ENCODE data around the gene IFT27.

IFT27 gene

DNA sequence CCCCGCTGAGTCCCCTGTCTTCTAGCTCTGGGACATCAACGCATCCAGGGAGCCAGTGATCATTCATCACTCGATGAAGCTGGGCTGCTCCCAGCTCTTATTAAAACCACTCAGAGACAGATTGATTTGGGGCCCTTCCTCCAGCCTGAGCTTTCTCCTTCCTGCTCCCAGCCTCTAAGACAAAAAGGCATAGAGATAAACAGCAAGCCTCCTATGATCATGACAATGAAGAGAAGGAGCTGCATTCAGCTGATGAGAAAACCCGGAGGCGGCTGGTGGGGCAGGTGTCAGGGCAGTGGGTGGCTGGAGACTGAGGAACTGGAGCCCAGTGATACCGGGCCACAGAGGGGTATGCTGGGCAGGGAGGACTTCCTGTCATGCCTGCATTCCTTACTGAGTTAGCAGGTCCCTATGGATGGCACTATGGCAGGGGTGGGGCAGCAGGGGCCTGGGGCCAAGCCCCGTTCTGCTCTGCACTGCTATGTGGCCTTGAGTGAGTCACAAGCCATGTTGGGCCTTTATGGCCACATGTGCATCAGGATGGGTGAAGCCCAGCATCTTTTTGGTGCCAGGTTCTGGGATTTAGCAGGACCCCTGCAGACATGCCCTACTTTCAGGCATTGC, 20.7 kb upstream of the IFT27 start:
- DNase-seq, result no peak

DNA sequence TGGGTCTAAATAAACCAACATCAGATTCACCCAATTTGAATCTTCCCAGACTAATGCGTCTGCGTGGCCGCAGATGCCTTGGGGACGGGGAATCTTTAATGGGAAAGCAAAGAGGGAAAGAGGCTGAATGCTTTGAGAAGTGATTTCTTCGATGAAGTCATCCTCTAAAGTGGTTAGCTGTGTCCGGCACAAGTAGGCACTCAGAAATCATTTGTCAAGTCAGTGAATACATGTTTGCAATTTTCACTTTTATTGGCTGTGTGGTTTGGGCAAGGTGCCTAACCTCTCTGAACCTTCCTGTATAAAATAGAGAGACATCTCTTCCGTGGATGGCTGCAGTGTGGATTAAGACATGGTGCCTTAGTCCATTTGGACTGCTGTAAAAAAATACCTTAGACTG, 19.7 kb upstream of the IFT27 start:
- no peak for DNase-seq

DNA sequence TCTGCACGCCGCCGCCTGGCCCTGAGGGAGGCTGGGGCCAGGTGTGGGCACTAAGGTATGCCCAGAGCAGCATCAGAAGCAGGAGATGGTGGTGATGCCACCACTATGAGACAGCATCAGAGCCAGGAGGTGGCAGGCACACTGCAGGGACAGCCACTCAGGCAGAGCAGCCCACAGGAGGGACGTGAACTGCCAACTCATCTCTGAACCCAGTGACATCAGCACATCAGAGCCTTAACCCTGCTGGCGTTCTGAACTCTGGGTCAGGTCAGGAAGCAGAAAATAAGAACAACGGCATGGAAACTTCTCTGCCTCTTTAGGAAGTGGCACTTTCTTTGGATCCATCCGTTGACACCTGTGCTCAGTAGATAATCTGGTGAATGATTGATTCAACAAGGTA, 14.7 kb upstream of the IFT27 start:
- no peak for DNase-seq

DNA sequence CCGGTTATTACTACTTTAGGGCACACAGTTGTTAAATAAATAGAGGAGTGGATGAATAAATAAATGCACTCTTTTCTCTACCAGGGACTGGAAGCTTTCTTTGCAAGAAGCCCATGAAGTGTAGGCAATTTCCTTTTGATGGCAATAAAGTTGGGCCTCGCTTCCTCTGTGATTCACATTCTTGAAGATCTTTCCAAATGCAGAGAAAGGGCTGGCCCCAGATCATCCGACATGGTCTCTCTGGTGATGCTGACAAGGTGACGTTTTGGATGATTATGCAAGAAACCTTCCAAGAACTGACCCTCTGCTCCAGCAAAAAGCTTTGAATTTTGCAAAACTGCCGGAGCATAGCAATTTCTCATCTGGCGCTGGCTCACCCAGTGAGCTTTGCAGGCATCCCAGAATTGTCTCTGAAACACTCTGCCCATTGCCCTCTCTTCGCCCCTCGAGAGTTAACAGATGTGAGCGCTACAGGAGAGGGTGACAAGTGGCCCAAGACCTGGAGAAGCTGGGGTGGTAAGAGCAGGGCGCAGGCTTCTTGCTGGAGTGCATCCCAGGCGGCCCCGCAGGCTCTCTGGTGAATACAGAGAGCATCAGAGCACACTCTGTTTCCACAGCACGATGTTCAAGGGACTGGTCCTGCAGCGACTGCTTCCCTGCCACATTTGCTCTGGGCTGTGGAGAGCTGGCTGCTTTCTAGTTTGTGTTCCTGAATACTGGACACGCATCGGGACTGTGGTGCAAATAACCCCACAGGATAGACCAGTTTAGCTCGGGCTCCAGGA, 11.5 kb upstream of the IFT27 start:
- no peak for DNase-seq

DNA sequence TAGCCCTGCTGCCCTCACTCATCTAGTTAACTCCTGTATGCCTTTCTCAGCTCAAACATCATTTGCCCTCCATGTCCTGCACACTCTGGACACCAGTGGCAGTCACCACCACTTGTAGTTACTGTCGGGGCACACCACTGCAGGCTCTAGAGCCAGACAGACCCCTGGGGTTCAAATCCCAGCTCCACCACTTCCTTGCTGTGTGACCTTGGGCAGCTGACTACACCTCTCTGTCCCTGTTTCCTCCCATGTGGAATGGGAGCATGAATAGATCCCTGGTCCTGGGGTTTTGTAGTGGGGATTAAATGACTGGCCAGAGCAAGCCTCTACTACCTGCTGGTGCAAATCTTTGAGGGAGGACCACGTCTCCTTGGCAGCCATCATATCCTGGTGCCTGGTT, 7.8 kb upstream of the IFT27 start:
- no peak for DNase-seq

DNA sequence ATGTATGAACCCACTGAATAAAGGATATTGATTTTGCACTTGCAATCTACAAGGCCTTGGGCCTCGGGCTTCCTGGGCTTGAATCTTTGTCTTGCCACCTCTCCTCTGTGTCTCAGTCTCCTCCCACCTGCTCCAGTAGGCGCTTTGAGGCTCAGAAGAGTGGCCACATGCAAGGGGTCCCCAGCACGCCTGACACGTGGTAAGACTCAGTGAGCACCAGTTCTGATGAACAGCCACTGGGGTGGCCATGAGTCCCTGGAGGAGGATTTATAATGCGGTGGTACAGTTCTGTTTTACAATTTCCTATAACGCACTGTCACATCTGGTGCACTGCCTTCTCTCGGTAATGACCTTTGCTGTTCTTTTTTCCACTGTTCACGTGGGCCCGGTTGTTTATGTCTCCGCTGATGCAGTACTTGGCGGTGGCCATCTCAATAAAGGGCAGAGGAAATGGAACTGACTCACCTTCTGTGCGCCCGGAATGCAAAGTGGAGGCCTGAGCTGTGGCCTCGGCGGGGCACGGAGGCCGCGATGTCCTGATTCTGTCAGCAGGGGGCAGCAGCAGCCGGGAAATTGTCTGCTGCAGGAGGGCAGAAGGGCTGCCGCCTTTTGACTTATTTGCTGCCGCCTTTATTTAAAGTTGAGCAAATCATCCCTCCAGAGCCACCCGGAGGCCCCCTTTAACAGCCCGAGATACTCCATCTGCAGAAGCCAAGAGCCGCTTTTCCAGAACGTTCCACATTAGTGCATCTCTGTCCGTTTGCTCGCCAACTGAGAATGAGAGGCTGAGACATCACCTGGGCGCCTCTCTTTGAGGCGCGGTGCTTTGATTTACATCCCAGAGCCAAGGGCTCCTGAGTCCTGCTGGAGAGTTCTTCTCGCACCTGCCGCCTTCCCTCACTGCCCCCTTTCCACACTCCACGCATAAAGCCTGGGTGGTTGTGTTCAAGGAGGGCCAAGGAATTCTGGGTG, 6.0 kb upstream of the IFT27 start:
- peak; percentile 47 for DNase-seq

DNA sequence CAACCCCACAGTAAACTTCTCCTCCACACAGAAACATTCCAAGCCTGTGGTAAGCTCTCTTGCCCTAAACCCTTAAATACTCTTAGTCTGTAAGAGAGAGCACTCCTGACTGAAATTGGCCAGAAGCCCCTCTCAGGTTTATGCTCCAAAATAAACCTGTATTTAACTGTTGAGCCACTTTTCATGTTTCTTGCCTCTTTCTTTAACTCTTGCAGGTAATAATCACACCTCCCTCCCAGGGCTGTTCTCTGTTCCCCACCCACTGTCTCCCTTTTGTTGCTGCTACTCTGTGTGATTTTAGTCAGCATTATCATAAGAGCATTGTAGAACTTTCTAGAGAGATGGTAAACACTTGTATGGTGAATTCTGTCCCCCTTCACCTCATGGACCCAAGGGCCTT, 2.1 kb upstream of the IFT27 start:
- no peak for DNase-seq

DNA sequence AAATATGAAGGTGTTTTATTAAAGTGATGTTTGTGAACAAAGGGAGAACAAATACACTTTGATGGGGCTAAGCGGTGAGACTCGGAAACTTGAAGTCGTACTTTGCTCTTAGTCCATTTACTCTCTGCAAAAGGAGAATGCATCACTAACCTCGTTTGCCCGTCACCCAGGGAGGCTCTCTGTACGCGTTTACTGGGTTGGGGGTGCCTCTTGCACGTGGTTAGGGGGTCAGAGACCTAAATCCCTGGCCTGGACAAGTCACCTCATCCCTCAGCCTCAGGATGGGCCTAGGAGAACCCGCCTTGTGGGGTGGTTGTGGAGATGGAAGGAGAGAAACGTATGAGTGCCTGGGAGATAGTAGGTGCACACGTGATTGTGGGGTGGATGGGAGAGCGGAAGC, 803 bp upstream of the IFT27 start:
- no peak for DNase-seq

DNA sequence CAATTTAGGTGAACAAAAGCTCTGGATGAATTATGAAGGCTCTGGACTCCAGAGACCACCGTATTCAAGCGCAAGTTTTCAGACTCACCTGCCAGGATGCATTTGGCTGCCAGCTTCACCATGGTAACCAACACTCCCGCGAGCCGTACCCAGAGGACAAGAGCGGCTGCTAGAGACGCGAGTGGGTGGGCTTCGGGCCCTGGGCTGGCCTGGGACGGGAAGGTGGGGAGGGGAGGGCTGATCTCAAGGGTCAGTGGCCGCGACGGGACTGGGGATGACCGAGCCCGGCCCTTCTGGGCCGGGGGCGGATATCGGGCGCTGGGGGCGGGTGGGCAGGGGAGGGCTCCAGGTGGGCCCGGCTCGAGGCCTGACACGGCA, 344 bp downstream of the IFT27 start:
- peak; percentile 17 for DNase-seq

DNA sequence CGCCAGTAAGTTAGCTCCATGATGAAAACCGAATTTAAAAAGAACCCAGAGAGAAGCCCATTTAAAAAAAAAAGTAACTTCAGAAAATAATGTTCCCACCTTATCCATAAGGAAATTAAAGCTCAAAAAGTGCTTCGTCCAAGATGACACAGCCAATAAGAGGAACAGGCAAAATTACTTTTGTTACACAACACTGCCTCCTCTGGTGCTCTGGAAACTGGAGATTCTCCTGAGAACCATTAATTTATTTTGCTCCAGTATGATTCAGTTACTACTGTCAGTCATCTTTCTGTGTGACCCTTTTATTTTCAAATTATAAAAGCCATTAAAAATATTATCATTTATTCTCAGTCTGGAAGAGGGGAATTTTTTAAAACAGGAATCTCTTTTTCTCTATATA, 2.0 kb downstream of the IFT27 start:
- DNase-seq, result peak; percentile 30

DNA sequence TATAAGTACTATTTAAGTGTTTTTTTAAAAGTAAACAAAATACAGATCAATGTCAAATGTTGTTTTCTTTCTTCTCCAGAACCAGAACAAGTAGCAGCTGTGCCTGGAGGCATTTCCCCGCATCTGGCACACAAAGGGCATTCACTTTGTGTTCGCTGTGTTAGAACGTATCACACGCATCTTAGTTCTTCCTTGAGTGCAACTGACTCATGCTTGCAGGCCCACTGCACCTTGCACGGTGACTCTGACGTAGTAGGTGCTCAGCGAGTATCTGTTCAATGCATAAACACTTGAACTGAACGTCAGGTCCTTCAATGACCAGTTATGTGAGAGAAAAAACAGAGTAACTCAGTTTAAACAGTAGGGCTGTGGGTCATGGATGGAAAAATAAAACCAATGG, 3.5 kb downstream of the IFT27 start:
- no peak for DNase-seq

DNA sequence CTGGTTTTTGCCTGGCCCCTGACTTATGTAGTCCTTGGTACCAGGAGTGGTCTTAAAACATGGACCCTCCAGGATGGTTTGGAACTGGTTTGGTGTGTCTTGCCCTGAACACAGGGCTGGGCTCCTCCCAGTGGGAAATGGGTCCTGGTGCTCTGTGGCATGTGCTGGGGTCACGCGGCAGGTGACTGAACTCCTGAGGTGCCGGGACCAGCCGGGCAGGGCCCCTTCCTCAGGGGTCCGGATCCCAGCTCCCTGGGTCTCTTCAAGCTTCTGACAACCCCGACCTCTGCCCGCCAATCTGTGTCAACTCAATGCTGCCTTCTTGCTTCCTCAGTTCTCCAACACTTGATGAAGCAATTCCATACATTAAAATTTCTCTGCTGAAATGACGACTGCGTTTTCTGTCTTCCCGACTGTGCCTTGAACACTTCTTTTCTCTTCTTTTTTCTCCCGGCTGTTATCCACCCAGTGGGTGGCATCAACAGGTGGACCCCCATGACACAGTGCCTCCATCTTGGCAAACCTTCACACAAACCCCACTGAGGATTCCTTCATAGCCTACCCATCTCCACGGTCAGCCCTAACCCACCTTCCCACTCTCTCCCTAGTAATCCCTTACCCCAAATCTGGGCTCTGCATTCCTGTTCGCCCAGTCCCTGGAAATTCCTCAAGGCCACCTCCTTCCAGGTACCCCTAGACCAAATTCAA, 4.4 kb downstream of the IFT27 start:
- DNase-seq, result no peak

DNA sequence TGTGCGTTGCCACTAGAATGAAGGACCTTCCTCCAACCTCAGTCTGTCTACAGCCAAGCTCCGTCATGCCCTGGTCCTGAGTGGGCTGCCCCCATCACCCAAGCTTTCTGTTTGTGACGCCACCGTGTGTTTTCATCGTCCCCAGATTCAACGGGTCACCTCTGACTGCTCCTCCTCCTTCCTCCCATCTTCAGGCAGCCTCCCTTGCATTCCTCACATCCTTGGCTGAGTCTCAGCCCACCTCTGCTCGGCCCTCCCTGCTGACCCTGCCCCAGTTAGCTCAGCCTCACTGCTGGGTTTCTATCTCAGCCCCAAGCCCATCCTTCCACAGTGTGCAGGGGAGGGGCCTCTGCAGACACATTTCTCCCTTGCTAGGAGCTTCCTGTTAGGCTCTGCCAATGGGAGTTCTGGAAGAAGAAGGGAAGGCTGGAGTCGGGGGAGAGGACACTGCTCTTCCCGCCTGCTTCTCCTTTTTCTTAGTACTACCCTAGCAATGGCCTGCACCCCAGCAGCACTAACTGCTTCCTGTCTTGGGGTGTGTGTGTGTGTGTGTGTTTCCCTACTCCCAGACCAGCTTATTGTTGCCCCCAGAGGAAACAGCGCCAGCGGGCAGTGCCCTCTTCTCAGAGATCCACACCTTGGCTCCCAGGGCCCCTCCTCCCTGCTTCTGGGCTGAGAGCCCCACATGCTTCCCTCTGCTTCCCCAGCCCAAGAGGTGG, 5.2 kb downstream of the IFT27 start:
- DNase-seq, result no peak

DNA sequence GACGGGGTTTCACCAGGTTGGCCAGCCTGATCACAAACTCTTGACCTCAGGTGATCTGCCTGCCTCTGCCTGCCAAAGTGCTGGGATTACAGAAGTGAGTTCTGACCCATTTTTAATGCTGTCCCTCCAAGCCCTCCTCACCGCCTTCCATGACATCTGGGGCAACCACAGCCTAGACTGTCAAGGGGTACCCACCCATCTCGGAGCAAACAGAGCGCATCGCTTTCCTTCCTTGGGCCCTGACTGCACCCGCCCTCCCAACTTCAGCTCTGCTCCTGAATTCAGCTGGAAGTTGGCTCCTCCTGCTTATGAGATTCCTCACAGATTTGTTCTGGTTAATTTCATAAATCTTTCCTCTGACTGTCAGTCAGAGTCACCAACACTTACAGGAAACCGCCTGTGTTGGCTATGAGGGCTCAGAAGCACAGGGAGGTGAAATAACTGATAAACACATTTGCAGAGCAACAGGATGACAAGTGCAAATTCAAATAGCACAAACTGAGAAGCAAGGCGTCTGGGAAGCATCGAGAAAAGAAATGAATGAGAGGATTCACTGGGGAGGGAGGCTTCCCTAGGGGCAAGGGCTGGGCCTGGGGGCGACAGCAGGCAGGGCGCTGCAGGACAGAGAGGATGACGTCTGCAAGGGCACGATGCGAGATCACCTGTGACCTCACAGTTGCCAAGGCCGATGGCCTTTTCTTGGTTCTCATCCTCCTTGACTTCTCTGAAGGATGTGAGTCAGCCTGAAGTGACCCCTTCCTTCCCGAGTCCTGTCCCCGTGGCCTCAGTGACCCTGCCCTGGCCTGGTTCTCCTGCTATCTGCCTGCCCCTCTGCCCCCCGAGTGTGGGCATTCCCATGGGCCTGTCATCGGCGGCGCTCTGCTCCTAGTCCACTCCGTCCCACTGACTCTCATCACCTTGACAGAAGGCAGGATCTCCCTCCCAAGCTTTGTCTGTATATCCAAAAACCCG, 6.1 kb downstream of the IFT27 start:
- DNase-seq, result no peak

DNA sequence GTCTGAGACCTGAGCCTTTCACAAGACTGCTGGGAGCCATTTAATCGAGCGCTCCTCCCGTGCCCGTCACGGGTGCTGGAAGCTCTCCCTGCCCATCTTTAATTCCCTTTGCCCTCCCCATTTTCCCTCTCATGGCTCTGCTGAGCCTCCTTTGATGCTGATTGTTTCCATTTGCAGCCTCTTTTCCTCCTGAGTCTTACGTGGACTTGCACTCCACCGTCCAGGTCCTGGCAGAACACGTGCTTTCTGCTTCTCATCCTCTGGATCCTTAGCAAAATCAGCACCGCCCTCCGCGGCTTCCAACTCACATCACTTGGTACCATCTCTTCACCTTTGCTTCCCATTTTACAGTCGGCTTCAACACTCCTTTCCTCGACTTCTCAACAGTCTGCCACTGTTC, 7.3 kb downstream of the IFT27 start:
- DNase-seq, result no peak

DNA sequence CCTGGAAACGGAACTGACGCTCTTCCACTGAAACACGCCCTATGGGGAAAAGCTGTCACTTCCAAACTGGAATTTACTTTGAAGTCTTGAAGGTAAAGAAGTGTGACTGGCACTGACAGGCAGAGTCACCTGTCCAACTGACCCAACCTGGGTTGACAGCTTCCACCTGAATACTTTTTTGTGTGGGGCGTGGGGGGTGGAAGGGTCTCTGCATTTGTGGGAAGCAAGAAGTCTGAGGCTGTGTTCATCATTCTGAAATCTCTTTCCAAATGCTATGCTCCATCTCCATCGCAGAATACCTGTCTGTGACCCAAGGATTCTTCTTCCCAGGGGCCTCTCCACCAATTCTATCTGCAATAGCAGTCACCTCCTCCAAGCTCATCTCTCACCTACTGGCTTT, 7.8 kb downstream of the IFT27 start:
- no peak for DNase-seq

DNA sequence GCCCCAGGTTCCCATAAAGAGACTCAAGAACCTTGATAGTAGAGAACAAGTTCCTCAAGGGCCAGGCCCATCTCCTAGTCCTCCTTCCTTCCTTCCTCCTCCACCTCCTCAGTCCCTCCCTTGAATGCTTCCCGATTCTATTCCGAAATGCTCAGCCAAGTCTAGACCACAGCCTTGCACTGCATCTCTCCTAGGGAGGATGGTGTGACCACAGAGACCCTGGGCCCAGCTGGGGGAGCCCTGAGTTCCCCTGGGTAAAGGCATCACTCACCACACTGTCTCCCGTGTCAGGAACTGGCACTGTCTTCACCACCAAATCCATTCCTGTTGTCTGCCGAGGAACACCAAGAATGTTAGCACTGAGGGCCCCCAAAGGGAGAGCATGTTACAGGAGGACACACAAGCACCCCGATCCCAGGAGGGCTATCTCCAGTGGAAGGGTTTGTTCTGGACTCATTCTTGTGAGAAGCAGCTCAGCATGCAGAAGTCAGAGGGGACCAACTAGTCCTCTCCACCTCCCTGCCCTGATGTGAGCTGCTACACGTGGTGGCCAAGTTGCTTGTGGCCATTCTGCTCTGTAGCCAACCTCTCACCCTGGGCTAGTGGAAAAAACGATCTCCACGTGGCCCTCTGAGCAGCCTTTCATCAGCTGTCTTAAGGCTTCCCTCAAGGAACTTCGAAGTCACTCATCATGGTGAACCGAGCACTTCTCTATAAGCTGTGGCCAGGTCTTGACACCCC, 8.7 kb downstream of the IFT27 start:
- no peak for DNase-seq

DNA sequence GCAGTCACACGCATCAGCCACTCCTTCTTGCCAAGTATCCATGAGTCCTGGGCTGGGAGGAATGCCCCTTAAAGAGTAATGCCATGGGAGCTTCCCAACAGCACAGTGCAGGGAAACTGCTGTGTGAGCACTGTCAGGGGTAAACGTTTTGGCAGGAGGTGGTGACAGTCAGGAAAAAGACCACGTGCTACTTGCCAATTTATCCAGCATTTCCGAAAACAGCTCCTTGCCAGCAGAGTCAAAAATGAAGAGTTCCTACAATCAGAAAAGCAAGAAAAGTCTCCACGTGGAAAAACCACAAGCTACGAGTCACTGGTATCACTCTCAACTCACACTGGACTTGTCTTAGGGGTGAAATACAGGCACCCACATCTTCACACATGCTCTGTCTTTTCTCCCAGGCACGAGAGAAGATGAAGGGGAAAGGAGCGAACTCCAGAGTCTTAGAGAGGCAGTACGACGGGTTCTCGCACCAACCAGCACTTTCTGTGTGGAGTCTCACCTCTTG, 9.9 kb downstream of the IFT27 start:
- DNase-seq, result no peak

DNA sequence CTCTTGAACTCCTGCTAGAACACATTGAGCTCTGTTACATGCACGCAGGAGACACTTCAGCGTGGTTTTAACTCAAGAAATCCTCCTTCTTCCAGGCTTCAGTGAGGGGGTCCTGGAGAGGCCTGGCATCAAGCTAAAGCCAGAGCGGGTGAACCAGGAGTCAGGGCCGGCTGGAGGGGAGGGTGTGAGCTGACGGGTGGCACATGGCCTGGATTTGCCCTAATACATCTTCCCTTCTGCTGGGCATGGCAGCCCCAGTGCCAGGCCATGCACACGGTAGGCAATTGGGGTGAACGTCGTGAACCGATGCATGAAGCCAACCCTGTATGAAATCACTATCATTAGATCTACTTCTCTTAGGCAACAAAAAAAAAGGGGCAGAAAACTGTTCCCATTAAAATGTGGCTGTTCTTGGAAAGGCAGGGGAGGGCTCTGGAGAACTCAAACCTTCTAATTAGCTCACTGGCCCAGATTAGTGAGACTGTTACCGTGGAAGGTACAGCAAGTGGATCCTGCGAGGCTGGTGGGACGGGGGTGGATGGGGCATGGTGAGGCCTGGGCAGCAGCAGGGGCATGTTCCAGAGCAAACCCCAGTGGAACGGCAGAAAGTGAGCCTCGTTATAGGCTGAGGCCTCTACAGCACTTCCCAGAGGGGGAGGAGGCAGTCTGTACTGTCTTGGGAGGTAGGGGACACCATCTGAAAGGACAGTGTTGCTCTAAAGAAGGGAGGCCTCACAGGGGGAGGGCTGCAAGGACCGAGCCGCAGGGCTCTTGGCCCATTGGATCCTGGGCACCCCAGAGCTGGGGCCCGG, 10.6 kb downstream of the IFT27 start:
- no peak for DNase-seq

Measured in NCI-H69 (cell line).